GM12892 (cell line): ENCODE measurements around the gene ZNF724.

Experiments
- POLR2A ChIP-seq: IDR thresholded peaks from 2 replicates; pipeline ENCODE4 v1.6.1; 2011; ENCODE audit warnings: low read depth, low read length, control low read depth
- POLR2AphosphoS5 ChIP-seq: IDR thresholded peaks from 2 replicates; pipeline ENCODE4 v1.6.1; 2011; ENCODE audit warnings: low read depth, low read length, control low read depth

DNA sequence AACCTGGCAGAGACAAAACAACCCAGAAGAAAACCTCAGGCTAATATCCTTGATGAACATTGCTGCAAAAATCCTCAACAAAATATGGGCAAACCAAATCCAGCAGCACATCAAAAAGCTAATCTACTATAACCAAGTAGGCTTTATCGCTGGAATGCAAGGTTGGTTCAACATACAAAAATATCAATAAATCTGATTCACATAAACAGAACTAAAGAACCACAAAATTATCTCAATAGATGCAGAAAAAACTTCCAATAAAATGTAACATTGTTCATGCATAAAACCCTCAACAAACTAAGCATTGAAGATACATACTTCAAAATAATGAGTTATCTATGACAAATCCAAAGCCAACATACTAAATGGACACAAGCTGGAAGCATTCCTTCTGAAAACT is 8.8 kb downstream of the ZNF724 start:
- TF ChIP-seq POLR2A (no peak), POLR2AphosphoS5 (no peak)
